ENCODE results near the gene BUB3.

DNA sequence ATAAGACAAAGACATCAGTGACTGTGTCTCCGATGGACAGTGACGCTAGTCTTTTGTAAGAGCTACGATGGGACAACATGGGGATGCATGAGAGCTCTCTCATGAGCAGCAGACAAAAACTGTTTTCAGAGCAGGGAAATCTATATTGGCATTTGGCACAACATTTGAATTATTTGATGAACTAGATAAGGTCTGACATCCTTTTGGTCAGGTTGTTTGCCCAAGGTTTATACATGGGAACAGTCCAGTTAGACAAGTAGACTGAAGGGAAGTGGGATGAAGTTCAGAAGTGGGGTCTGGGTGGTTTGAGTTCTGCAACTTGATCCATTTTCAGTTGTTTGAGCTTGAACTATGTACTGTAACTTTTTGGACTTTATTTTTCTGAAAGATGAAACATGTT is 50.8 kb downstream of the BUB3 start:
- TF ChIP-seq POLR2A (IDR thresholded peaks at IDR 0.05; ENCODE audit: control extremely low read depth in 1 of 2, low read depth in 2 of 2, low read length in 2 of 2) (no peak), HDAC2 (IDR thresholded peaks at IDR 0.05; ENCODE audit: borderline replicate concordance in 1 of 2, low read depth in 2 of 2, low read length in 2 of 2) (no peak), EZH2 (IDR thresholded peaks at IDR 0.05; ENCODE audit: low read depth, low read length, severe bottlenecking) (no peak), EP300 (IDR thresholded peaks at IDR 0.05; ENCODE audit: borderline replicate concordance in 1 of 2, low read depth in 2 of 2, low read length in 2 of 2) (no peak), CBX8 (IDR thresholded peaks at IDR 0.05; ENCODE audit: borderline replicate concordance, low read depth, low read length) (no peak)
- TF ChIP-seq, protein P1, sequence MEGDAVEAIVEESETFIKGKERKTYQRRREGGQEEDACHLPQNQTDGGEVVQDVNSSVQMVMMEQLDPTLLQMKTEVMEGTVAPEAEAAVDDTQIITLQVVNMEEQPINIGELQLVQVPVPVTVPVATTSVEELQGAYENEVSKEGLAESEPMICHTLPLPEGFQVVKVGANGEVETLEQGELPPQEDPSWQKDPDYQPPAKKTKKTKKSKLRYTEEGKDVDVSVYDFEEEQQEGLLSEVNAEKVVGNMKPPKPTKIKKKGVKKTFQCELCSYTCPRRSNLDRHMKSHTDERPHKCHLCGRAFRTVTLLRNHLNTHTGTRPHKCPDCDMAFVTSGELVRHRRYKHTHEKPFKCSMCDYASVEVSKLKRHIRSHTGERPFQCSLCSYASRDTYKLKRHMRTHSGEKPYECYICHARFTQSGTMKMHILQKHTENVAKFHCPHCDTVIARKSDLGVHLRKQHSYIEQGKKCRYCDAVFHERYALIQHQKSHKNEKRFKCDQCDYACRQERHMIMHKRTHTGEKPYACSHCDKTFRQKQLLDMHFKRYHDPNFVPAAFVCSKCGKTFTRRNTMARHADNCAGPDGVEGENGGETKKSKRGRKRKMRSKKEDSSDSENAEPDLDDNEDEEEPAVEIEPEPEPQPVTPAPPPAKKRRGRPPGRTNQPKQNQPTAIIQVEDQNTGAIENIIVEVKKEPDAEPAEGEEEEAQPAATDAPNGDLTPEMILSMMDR (IDR thresholded peaks at IDR 0.05; ENCODE audit: control extremely low read depth in 1 of 3, insufficient read depth in 1 of 3, low read depth in 1 of 3, low read length in 3 of 3), result no peak
- TF ChIP-seq, protein P2, sequence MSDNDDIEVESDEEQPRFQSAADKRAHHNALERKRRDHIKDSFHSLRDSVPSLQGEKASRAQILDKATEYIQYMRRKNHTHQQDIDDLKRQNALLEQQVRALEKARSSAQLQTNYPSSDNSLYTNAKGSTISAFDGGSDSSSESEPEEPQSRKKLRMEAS (IDR thresholded peaks at IDR 0.05), result no peak

All from H1 (cell line).